ENCODE measurements around the gene SLC66A3.
"Not testable (repeated sequence)": the region's sequence is repeated elsewhere in the genome, so short reads cannot be mapped to it uniquely, and the experiment has no call there.

SLC66A3 gene

DNA sequence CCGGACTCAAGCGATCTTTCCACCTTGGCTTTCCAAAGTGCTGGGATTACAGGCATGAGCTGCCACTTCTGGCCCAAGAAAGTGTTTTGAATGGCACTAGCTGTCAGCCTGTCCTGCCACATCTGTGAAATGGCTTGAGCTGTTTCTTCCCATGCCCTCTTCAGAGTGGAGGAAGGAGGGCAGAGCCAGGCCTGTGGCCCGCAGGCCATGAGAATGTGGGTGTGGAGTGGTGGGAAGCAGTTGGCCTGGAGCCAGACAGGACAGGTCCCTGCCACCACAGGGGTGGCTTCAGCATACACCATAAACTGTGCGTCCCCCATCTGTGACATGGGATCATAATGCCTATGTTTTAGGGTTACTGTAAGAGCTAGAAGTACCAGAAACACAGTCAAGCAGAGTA is 6.5 kb downstream of the SLC66A3 start:
- CTCF ChIA-PET = interaction anchor here (0.8 to 2.5 kb wide), 4 partner anchors 29 to 329 kb away, joined by 3 to 13 read pairs (median 3); a partner anchor contains a TSS
- H3K4me3 ChIP-seq (ENCODE audit: low read depth, low read length) = no peak overlapping the region
- H3K9me3 ChIP-seq (ENCODE audit: control insufficient read depth, insufficient read depth, low read depth, low read length) = no peaks in the 10 kb centered on the region
- no peaks in the 10 kb centered on the region for H3K36me3 ChIP-seq (ENCODE audit: control insufficient read depth in 2 of 2, insufficient read depth in 1 of 2, low read length in 2 of 2)
- H3K4me1 ChIP-seq (ENCODE audit: control insufficient read depth, insufficient read depth, low read length) = no peaks in the 10 kb centered on the region
- H3K27ac ChIP-seq (ENCODE audit: extremely low read depth, low read depth, low read length) = no peak overlapping the region
- POLR2A ChIA-PET = no interaction called here
- TF ChIP-seq ZNF843 (tag by site-specific recombination; IDR thresholded peaks at IDR 0.05) (no peak), EGR2 (tag by site-specific recombination; IDR thresholded peaks at IDR 0.05; ENCODE audit: low read depth) (0 out of 2 replicates have a peak, but pooled peaks have one; percentile 7), PRDM1 (tag by site-specific recombination; IDR thresholded peaks at IDR 0.05) (no peak), ZFHX2 (tag by site-specific recombination; conservative IDR thresholded peaks at IDR 0.05) (peak; percentile 47)

DNA sequence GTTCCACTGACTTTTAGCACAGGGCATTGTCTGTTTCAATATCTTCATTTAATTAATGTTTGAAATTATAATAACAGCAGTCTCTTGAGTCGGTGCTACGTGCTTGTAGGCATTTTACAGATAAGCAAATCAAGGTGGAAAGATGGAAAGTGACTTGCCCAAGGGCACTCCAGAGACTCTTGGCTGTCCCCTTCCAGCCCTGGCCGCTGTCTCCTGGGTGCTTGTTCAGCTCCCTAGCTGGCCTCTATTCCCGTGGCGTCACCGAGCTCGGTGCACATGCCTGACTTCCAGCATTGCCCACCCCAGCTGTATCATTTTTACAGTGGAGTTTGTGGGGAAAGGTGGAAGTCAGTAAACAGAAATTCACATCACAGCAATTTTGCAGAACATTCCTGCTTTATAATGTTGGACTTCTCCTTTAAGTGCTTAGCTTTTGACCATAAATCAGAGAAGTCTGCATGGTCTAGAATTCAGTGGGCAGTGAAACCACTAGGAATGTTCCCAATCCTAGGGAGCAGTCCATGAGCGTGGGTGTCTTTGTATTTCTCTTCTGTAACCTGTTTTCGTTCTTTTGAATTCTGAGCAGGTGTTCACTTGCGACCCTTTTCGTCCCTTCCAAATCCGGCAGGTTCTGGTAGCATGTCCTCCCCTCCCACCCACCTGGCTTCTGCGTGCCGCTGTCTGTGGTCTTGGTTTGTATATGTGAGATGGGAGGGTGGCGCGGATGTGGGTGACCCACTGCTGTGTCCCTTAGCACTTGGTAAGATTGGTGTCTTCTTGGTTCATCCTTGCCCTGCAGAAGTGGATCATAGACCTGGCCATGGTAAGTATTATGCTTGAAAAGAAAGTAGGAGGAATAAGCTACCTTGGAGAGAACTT is 8.4 kb downstream of the SLC66A3 start:
- no peak overlapping the region for H3K27ac ChIP-seq (ENCODE audit: extremely low read depth, low read depth, low read length)
- TF ChIP-seq EGR2 (tag by site-specific recombination; IDR thresholded peaks at IDR 0.05; ENCODE audit: low read depth) = 0 out of 2 replicates have a peak, but pooled peaks have one; percentile 7
- TF ChIP-seq ZNF426 (tag by site-specific recombination; IDR thresholded peaks at IDR 0.05) = no peak
- H3K36me3 ChIP-seq (ENCODE audit: control insufficient read depth in 2 of 2, insufficient read depth in 1 of 2, low read length in 2 of 2) = no peaks in the 10 kb centered on the region
- CTCF ChIA-PET = interaction anchor here (0.6 to 1.6 kb wide), 4 partner anchors 20 to 446 kb away, joined by 3 to 5 read pairs (median 4); no protein-coding TSS in a partner anchor
- H3K4me3 ChIP-seq (ENCODE audit: low read depth, low read length) = no peak overlapping the region
- POLR2A ChIA-PET = no interaction called here
- H3K9me3 ChIP-seq (ENCODE audit: control insufficient read depth, insufficient read depth, low read depth, low read length) = no peaks in the 10 kb centered on the region
- H3K4me1 ChIP-seq (ENCODE audit: control insufficient read depth, insufficient read depth, low read length) = no peaks in the 10 kb centered on the region

DNA sequence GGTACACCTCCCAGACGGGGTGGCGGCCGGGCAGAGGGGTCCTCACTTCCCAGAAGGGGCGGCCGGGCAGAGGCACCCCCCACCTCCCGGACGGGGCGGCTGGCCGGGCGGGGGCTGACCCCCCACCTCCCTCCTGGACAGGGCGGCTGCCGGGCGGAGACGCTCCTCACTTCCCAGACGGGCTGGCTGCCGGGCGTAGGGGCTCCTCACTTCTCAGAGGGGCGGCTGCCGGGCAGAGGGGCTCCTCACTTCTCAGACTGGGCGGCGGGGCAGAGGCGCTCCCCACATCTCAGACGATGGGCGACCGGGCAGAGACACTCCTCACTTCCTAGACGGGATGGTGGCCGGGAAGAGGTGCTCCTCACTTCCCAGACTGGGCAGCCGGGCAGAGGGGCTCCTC is 9.8 kb downstream of the SLC66A3 start:
- H3K4me1 ChIP-seq (ENCODE audit: control insufficient read depth, insufficient read depth, low read length); H3K9me3 ChIP-seq (ENCODE audit: control insufficient read depth, insufficient read depth, low read depth, low read length); H3K4me3 ChIP-seq (ENCODE audit: low read depth, low read length); CTCF ChIA-PET; POLR2A ChIA-PET; H3K36me3 ChIP-seq (ENCODE audit: control insufficient read depth in 2 of 2, insufficient read depth in 1 of 2, low read length in 2 of 2); H3K27ac ChIP-seq (ENCODE audit: extremely low read depth, low read depth, low read length): not testable (repeated sequence)

DNA sequence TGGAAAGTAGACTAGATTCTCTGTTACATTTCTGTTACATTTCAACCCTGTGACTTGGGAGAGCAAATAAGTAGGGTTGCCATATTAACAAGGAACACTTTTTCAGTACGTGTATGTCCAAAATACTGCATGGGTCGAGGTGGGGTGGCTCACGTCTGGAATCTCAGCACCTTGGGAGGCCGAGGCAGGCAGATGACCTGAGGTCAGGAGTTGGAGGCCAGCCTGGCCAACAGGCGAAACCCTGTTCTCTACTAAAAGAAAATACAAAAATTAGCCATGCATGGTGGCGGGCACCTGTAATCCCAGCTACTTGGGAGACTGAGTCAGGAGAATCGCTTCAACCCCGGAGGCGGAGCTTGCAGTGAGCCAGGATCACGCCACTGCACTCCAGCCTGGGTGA is 11.2 kb downstream of the SLC66A3 start:
- Histone ChIP-seq H3K4me1 (ENCODE audit: control insufficient read depth, insufficient read depth, low read length) (no peaks in the 10 kb centered on the region), H3K9me3 (ENCODE audit: control insufficient read depth, insufficient read depth, low read depth, low read length) (no peaks in the 10 kb centered on the region), H3K36me3 (ENCODE audit: control insufficient read depth in 2 of 2, insufficient read depth in 1 of 2, low read length in 2 of 2) (no peaks in the 10 kb centered on the region), H3K27ac (ENCODE audit: extremely low read depth, low read depth, low read length) (no peak overlapping the region), H3K4me3 (ENCODE audit: low read depth, low read length) (no peak overlapping the region)
- CTCF ChIA-PET = no interaction called here
- POLR2A ChIA-PET = no interaction called here
- no peak for TF ChIP-seq ZNF211 (tag by site-specific recombination; IDR thresholded peaks at IDR 0.05; ENCODE audit: low read depth)
- TF ChIP-seq ZNF202 (tag by site-specific recombination; IDR thresholded peaks at IDR 0.05; ENCODE audit: borderline replicate concordance) = no peak
- TF ChIP-seq, protein P1, sequence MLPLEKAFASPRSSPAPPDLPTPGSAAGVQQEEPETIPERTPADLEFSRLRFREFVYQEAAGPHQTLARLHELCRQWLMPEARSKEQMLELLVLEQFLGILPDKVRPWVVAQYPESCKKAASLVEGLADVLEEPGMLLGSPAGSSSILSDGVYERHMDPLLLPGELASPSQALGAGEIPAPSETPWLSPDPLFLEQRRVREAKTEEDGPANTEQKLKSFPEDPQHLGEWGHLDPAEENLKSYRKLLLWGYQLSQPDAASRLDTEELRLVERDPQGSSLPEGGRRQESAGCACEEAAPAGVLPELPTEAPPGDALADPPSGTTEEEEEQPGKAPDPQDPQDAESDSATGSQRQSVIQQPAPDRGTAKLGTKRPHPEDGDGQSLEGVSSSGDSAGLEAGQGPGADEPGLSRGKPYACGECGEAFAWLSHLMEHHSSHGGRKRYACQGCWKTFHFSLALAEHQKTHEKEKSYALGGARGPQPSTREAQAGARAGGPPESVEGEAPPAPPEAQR (tag by site-specific recombination; IDR thresholded peaks at IDR 0.05) = no peak
- TF ChIP-seq, protein P2, sequence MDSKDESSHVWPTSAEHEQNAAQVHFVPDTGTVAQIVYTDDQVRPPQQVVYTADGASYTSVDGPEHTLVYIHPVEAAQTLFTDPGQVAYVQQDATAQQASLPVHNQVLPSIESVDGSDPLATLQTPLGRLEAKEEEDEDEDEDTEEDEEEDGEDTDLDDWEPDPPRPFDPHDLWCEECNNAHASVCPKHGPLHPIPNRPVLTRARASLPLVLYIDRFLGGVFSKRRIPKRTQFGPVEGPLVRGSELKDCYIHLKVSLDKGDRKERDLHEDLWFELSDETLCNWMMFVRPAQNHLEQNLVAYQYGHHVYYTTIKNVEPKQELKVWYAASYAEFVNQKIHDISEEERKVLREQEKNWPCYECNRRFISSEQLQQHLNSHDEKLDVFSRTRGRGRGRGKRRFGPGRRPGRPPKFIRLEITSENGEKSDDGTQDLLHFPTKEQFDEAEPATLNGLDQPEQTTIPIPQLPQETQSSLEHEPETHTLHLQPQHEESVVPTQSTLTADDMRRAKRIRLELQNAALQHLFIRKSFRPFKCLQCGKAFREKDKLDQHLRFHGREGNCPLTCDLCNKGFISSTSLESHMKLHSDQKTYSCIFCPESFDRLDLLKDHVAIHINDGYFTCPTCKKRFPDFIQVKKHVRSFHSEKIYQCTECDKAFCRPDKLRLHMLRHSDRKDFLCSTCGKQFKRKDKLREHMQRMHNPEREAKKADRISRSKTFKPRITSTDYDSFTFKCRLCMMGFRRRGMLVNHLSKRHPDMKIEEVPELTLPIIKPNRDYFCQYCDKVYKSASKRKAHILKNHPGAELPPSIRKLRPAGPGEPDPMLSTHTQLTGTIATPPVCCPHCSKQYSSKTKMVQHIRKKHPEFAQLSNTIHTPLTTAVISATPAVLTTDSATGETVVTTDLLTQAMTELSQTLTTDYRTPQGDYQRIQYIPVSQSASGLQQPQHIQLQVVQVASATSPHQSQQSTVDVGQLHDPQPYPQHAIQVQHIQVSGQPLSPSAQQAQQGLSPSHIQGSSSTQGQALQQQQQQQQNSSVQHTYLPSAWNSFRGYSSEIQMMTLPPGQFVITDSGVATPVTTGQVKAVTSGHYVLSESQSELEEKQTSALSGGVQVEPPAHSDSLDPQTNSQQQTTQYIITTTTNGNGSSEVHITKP (tag by site-specific recombination; IDR thresholded peaks at IDR 0.05) = no peak
- TF ChIP-seq, protein P3, sequence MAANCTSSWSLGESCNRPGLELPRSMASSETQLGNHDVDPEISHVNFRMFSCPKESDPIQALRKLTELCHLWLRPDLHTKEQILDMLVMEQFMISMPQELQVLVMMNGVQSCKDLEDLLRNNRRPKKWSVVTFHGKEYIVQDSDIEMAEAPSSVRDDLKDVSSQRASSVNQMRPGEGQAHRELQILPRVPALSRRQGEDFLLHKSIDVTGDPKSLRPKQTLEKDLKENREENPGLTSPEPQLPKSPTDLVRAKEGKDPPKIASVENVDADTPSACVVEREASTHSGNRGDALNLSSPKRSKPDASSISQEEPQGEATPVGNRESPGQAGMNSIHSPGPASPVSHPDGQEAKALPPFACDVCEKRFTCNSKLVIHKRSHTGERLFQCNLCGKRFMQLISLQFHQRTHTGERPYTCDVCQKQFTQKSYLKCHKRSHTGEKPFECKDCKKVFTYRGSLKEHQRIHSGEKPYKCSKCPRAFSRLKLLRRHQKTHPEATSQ (tag by site-specific recombination; IDR thresholded peaks at IDR 0.05) = no peak
- no peak for TF ChIP-seq ZNF521 (tag by site-specific recombination; IDR thresholded peaks at IDR 0.05)
- TF ChIP-seq SP7 (tag by site-specific recombination; IDR thresholded peaks at IDR 0.05) = no peak
- TF ChIP-seq ZBTB21 (tag by site-specific recombination; IDR thresholded peaks at IDR 0.05) = no peak
- TF ChIP-seq ZNF529 (tag by site-specific recombination; IDR thresholded peaks at IDR 0.05; ENCODE audit: insufficient replicate concordance) = no peak
- TF ChIP-seq, protein P4, sequence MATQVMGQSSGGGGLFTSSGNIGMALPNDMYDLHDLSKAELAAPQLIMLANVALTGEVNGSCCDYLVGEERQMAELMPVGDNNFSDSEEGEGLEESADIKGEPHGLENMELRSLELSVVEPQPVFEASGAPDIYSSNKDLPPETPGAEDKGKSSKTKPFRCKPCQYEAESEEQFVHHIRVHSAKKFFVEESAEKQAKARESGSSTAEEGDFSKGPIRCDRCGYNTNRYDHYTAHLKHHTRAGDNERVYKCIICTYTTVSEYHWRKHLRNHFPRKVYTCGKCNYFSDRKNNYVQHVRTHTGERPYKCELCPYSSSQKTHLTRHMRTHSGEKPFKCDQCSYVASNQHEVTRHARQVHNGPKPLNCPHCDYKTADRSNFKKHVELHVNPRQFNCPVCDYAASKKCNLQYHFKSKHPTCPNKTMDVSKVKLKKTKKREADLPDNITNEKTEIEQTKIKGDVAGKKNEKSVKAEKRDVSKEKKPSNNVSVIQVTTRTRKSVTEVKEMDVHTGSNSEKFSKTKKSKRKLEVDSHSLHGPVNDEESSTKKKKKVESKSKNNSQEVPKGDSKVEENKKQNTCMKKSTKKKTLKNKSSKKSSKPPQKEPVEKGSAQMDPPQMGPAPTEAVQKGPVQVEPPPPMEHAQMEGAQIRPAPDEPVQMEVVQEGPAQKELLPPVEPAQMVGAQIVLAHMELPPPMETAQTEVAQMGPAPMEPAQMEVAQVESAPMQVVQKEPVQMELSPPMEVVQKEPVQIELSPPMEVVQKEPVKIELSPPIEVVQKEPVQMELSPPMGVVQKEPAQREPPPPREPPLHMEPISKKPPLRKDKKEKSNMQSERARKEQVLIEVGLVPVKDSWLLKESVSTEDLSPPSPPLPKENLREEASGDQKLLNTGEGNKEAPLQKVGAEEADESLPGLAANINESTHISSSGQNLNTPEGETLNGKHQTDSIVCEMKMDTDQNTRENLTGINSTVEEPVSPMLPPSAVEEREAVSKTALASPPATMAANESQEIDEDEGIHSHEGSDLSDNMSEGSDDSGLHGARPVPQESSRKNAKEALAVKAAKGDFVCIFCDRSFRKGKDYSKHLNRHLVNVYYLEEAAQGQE (tag by site-specific recombination; IDR thresholded peaks at IDR 0.05) = no peak
- no peak for TF ChIP-seq TCF7L2 (IDR thresholded peaks at IDR 0.05; ENCODE audit: borderline replicate concordance, low read depth, low read length)
